ENCODE data around the gene KCTD21.

GRCh38 chr11:78227921-78228320 is 39.5 kb upstream of the KCTD21 start:
- no peak for TF ChIP-seq CTCF (IDR thresholded peaks at IDR 0.05 in 2 of 3, conservative IDR thresholded peaks at IDR 0.05 in 1 of 3; ENCODE audit: borderline replicate concordance in 1 of 3, insufficient read depth in 1 of 3, low read depth in 2 of 3, low read length in 2 of 3)
- no peak for TF ChIP-seq SRF (IDR thresholded peaks at IDR 0.05; ENCODE audit: low read depth)
- TF ChIP-seq POLR2AphosphoS5 (IDR thresholded peaks at IDR 0.05; ENCODE audit: low read depth, low read length): no peak
- TF ChIP-seq CEBPB (IDR thresholded peaks at IDR 0.05; ENCODE audit: low read depth): no peak

Measured in HCT116 (cell line).